NCI-H82 (cell line): ENCODE data around the gene SLC2A10.
"Not testable (repeated sequence)": the region's sequence is repeated elsewhere in the genome, so short reads cannot be mapped to it uniquely, and the experiment has no call there.

Experiments
- DNase-seq: peaks from one replicate; lab custom pipeline; 2025; lab: John Stamatoyannopoulos, UW

SLC2A10 gene

DNA sequence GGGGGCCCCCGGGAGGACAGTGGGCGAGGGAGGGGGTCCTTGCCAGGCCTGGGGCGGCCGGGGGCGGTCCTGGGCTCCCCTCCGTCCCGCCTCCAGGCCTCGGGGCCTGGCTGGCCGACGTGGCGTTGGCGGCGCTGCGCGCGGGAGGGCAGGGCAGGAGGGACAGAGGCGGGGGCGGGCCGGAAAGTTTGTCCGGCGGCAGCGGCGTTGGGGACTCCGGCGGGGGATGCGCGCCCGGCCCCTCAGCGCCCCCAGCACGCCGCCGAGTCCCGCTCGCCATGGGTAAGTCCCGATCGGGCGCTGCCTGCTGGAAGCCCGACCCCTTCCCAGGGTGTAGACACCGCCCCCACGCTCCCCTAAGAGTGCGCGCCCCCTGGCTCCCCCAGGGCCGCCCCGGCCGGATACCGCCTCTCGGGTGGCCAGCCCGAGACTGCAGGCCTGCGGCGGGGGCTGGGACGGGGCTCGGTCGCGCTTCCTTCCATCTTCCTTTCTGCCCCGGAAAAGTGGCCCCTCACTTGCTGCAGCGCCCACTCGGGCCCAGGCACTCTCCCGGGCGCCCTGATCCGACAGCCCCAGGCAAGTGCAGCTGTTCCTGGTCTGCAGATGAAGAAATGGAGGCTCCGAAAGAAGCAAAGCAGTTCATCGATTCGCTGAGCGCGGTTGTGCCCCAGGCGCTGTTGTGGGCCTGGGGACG is at the start of gene SLC2A10:
Gene SLC2A10 (plus strand): TSS at position 191 of the 694 bp plus-strand sequence. CDS start 88 bp downstream, at position 279.
- DNase-seq, result no peak

- no peak for DNase-seq
Measured at GRCh38 chr20:46660487-46660886, 49.0 kb upstream of the SLC2A10 start.

DNA sequence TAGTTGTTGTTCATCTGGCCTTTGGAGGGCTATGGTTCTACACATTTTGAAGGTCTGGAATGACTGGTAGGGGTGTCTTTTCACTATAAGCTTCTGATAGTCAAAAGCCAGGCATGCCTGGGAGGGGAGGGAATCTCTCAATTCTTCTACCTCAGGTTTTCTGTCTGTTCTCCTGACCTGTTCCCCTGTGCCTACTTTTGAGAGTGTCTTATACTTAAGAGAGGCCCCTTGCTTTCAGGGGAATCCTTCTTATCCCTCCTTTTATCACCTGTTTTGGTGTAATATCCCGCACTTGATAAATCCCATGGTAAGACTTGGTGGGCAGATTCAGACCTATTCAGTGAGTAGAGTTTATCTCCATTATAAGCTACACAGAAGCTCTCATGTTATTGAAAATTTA is 47.8 kb upstream of the SLC2A10 start:
- no peak for DNase-seq

GRCh38 chr20:46663531-46663930 is 45.9 kb upstream of the SLC2A10 start:
- DNase-seq, result no peak

DNA sequence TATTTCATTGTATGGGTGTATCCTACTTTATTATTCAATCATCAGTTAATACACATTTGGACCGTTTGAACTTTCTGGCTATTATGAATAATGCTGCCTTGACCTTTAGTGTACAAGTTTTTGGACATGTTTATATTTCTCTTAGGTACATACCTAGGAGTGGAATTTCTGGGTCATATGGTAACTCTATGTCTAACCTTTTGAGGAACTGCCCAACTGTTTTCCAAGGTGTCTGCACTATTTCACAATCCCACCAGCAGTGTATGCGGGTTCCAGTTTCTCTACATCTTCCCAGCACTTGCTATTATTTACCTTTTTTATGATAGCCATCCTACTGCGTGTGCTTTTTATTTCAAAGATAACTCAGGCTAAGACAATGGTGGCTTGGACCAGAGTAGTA is 43.8 kb upstream of the SLC2A10 start:
- no peak for DNase-seq

DNA sequence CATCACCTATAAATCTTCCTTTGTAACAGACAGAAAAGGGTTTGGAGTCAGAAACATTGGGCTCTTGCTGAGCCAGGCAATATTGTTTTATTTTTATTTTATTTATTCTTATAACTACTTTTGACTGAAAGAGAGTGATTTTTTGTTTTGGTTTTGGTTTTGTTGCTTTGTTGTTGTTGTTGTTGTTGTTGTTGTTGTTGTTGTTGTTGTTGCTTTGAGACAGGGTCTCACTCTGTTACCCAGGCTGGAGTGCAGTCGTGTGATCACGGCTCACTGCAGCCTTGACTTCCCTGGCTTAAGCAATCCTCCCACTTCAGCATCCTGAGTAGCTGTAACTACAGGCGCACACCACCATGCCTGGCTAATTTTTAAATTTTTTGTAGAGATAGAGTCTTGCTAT is 43.1 kb upstream of the SLC2A10 start:
- no peak for DNase-seq

- no peak for DNase-seq
Measured at GRCh38 chr20:46666818-46667515, 42.5 kb upstream of the SLC2A10 start.

- DNase-seq, result no peak
Measured at GRCh38 chr20:46670228-46670584, 39.2 kb upstream of the SLC2A10 start.

GRCh38 chr20:46670585-46671584 is 38.6 kb upstream of the SLC2A10 start:
- DNase-seq, result no peak

DNA sequence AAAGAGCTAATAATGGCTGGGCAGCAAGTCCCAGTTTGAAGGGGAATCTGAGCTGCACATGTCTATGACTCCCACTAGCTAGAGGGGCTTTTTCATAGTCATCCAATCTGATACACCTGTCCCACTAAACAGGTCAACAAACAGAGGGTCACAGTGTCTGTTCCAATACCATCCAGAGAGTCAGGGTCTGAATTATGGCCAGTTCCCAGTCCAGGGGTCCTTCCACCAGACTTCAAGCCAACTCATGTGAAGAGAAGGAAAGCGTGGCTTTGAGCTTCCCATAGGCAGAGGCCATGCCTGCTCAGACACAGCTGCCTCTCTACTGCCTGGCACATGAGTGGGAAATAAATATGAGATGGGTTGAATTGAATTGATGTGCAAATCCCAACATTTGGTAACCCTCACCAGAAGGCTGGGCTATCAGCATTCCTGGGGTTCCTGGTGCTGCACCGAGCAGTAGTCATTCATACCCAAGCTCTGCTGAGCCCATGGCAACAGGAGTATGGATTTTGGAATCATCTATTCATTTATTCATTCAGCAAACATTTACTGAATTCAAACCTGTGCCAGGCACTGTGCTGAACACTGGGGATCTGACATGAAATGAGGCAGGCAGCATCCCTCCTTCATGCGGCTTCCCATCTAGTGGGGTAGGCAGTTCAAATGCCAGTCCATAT is 37.4 kb upstream of the SLC2A10 start:
- DNase-seq, result no peak

DNA sequence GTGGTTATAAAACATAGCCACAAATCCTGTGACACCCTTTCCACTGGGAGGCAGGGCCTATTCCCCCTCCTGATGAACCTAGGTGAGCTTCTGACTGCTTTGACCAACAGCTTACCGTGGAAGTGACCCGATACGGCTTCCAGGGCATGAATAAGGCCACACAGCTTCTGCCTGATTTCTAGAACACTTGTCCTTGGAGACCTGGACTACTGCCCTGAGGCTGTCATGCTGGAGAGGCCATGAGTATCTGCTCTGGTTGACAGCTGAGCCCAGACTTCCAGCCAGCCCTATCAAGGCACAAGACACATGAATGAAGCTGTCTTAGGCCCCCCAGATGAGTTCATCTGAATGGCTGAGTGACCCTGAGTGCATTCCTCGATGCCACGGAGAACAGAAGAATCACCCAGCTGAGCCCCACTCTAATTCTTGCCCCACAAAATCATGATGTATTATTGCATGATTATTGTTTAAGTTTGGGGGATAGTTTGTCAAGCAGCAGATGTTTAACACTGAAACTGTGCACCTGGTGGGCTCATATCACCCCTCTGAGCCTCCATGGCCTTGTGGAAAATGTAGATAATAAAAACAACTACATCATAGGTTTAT is 36.8 kb upstream of the SLC2A10 start:
- no peak for DNase-seq

GRCh38 chr20:46673394-46674252 is 35.8 kb upstream of the SLC2A10 start:
- DNase-seq, result no peak

DNA sequence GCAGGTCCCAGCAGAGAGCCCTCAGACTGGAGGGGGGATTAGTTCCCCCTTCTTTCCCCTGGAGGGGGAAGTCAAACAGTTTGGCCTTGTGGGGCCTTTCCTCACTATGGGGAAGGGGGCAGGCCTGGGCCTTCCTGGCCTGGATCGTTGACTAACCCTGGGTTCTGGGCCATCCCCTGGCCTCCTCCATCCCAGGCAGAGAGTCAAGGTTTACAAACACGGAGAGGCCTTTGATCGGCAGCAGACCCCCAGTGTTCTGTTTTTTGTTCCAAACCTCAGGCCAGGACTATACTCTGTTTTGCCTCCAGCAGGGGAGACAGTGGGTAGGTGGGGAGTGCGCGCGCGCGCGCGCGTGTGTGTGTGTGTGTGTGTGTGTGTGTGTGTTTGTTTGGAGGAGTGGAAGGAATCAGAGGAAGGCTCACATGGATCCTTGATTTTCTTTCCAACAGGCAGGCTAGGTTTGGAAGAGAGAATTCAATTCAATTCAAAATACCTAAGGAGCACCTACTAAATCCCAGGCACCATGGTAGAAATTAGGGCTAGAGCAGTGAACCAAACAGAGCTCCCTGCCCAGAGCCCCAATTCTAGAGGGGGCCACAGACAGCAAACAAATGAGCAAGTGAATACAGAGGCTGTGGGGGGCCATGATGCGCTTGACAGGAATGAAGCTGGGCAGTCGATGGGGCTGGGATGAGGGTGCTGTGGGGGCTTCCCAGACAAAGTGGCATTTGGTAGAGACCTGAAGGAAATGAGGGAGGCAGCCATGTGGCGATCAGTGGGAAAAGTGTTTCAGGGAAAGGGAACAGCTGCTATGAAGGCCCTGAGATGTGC is 35.0 kb upstream of the SLC2A10 start:
- no peak for DNase-seq

- not testable (repeated sequence) for DNase-seq
Measured at GRCh38 chr20:46676649-46677316, 32.7 kb upstream of the SLC2A10 start.

DNA sequence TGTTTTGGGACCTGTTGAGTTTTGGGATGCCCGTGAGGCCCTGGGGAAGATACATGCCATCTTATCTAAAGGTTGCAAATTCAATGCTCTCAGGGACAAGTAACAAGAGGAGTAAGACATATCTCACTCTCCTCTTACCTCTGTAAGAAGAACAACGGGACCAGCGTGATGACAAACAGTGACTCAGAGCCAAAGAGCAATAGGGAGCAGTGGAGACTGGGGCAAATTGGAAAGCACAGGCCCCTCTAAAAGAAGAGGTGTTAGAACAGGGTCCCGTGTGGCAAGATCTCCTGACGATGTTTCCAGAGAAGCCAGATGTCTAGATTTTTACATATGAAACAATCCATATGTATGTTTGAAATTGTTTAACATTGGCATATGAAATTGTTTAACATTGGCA is 31.8 kb upstream of the SLC2A10 start:
- no peak for DNase-seq

GRCh38 chr20:46678516-46678915 is 30.9 kb upstream of the SLC2A10 start:
- no peak for DNase-seq

GRCh38 chr20:46680684-46681031 is 28.8 kb upstream of the SLC2A10 start:
- no peak for DNase-seq

DNA sequence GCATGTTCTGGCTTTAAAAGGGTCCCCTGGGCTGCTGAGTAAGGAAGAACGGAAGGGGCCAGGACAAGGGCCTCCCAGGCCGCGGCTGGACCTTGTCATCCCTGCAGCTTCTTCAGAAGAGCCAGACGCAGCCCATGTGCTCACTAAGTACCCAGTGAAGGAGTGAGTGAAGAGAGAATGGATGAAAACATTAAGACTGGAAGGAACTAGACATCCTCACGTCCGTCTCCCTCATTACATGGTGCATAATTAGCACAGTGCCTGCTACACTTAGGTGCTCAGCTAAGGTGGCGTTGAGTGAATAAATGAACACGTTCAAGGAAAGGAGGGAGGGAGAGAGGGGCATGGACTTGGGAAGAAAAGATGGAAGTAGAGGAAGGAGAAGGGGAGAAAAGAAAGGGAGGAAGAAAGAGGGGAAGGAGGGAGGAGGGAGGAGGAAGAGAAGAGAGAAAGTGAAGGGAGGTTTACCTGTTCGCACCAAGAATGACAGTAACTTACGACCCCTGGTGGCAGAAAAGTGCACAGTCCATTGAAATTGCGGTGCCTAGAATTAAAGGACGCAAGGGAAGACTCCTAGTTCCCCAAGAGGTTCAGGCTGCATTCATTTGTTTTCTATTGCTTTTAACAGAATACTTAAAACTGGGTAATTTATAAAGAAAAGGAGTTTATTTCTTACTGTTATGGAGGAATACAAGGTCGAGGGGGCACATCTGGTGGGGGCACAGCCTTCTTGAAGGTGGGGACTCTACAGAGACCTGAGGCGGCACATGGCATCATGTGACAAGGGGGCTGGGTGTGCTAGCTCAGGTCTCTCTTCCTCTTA is 28.2 kb upstream of the SLC2A10 start:
- peak; percentile 83 for DNase-seq
